ENCODE measurements around the gene TIMM50.
"Not testable (repeated sequence)": the region's sequence is repeated elsewhere in the genome, so short reads cannot be mapped to it uniquely, and the experiment has no call there.

The TIMM50 gene

GRCh38 chr19:39480337-39481228 is at the start of gene TIMM50:
Gene TIMM50, plus strand, starts transcription at chr19:39480838. Its CDS starts 16 bp downstream, at chr19:39480854.
- DNase-seq (ENCODE audit: low read depth in 2 of 2) = peak; percentile 94 to 95

- no peak for DNase-seq (ENCODE audit: low read depth in 2 of 2)
Measured at GRCh38 chr19:39432677-39433025, 48.0 kb upstream of the TIMM50 start.

- no peak for DNase-seq (ENCODE audit: low read depth in 2 of 2)
Measured at GRCh38 chr19:39433480-39434079, 47.1 kb upstream of the TIMM50 start.

- no peak for DNase-seq (ENCODE audit: low read depth in 2 of 2)
Measured at GRCh38 chr19:39434123-39435076, 46.2 kb upstream of the TIMM50 start.

DNA sequence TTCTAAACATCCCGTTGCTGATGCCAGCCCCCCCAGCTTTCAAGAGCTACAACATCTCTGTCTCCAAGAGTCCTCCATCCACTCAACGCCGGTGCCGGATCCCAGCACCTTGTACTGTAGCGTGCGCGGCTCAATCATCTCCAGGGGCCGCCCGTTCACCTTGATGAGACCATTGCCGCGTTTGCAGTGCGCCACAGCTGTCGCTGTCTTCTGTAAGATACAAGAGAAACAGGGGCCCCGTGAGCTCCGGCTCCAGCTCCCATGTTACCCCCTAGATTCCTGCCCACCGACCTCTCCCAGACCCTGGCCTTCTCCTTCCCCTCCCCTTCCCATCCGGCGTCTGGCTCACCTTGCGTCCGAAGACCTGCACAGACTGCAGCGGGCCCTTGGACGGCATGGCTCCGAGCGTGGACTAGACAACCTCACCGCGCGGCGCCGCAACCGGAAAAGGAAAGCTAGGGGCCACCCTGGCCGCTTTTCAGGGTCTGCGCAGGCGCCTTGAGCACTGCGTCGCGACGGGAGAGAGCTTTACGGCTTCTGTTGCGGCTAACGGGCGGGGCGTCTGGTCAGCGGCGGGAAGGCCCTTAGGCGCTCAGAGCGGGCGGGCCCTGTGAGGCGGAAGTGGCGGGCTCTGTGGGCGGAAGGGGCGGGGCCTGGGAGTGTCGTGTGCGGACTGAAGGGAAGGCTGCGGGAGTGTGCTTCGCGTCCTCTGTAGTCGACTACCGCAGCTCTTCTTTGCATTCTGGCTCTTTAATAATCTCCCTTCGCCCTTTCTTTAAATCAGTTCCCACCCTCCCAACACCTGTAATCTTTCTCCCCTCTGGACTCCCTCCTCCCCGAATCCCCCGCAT is 44.9 kb upstream of the TIMM50 start, which contains the start of gene RPS16:
Gene RPS16 (minus strand): TSS at position 451 of the 851 bp plus-strand sequence. CDS start 54 bp downstream, at position 397.
- peak; percentile 99 for DNase-seq (ENCODE audit: low read depth in 2 of 2)

DNA sequence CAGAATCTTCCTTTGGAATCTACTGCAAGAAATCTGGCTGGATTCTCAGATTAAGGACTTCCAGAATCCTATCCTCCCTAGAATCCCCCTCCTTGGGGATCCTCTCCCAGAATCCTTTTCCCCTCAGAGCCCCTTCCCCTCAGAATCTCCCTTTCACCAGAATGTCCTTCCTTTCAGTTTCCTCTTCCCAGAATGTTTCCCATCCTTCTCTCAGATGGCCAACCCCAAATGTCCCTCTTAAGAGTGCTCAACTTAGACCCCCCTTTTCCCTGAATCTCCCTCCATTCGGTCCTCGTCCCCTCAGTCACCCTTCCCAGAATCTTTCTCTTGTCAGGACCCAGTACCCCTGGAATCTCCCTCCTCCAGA is 44.3 kb upstream of the TIMM50 start:
- no peak for DNase-seq (ENCODE audit: low read depth in 2 of 2)

DNA sequence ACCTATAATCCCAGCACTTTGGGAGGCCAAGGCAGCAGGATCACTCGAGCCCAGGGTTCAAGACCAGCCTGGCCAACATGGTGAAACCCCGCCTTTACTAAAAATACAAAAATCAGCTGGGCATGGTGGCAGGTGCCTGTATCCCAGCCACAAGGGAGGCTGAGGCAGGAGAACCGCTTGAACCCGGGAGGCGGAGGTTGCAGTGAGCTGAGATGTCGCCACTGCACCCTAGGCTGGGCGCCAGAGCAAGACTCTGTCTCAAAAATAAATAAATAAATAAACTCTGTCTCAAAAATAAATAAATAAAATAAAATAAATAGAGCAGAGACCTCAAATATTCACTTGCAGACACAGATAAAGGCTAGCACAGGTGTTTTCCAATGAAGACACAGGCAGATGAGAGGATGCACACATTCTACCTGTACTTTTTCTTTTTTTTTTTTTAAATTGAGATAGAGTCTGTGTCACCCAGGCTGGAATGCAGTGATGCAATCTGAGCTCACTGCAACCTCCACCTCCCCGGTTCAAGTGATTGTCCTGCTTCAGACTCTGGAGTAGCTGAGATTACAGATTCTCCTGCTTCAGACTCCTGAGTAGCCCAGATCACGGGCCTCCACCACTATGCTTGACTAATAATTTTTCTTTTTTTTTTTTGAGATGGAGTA is 42.2 kb upstream of the TIMM50 start:
- DNase-seq (ENCODE audit: low read depth in 2 of 2) = no peak

DNA sequence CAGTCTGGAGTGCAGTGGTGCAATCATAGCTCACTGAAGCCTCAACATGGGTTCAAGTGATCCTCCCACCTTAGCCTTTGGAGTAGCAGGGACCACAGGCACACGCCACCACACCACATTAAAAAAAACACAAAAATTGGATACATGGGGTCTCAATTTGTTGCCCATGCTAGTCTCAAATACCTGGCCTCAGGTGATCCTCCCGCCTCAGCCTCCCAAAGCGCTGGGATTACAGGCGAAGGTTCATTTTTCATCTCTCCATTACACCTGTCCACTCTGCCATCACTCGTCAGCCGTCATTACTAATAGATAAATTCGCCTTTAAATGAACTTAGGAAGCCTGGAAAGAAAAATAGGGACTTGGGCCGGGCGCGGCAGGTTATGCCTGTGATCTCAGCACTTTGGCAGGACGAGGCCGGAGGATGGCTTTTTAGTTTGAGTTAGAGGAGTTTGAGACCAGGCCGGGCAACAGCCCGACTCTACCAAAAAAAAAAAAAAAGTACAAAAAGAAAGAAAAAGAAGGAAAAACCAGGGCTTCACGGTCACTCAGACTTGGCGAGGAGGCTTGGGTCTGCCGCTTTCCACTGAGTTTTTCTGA is 35.9 kb upstream of the TIMM50 start:
- no peak for DNase-seq (ENCODE audit: low read depth in 2 of 2)

DNA sequence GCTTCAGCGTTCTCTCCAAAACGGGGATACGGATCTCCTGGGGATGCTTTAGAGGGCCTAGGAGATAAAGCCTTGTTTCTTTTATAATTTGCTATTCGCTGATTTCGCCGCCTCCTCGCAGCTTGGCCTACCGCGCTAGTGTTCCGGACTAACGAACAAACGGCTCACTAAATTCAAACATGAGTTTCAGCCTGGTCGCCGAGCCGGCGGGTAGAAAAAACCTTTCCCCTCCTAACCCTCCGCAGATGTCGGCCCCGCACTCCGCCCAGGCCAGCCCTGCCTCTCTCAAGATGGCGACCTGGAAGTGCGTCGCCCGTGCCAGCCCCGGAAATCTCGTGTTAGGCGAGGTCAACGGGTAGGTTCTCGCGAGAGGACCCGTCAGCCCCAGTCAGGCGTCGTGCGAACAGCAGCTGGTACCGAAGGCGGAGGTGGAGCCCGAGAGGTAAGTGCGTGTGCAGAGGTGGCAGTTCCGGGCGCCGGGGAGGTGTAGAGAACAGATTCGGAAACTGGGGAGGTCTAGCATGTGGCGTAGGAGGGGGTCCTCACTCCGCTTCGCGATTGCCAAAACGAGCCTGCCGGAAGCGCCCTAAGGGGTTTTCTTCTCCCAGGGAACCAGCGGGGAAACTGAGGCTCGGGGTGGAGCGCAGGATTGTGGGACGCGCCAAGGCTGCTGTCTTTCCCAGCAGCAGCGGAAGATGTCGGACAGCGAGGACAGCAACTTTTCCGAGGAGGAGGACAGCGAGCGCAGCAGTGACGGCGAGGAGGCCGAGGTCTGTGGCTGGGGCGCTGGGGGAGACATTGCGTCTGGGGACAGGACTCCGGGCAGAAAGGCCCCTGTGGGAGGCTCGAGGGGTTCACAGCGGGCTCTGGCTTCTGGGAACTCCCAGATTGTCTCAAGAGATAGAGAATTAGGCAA is 35.2 kb upstream of the TIMM50 start, which contains the start of gene SUPT5H:
Gene SUPT5H (plus strand): TSS at position 387 of the 916 bp plus-strand sequence. CDS start 309 bp downstream, at position 696.
- DNase-seq (ENCODE audit: low read depth in 2 of 2) = peak; percentile 93 to 96

GRCh38 chr19:39446365-39447084 is 34.1 kb upstream of the TIMM50 start:
- no peak for DNase-seq (ENCODE audit: low read depth in 2 of 2)

DNA sequence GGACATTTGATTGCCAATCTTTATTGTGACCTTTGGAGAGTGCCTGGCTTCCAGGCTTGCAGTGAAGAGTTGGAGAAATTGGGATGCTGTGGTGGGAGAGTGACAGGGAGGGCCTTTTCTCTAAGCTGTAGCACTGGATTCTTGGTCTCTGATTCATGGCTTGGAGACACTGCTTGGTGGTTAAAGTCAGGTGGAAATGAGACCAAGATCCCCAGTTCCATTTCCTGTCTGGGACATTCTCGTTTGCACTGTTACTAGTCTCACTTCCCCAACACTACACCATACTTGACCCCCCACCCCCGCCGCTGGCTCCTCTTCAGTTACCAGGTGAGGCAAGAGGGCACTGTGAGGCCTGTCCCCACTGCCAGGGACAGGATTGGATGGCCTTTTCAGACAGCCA is 32.4 kb upstream of the TIMM50 start:
- DNase-seq (ENCODE audit: low read depth in 2 of 2) = no peak

DNA sequence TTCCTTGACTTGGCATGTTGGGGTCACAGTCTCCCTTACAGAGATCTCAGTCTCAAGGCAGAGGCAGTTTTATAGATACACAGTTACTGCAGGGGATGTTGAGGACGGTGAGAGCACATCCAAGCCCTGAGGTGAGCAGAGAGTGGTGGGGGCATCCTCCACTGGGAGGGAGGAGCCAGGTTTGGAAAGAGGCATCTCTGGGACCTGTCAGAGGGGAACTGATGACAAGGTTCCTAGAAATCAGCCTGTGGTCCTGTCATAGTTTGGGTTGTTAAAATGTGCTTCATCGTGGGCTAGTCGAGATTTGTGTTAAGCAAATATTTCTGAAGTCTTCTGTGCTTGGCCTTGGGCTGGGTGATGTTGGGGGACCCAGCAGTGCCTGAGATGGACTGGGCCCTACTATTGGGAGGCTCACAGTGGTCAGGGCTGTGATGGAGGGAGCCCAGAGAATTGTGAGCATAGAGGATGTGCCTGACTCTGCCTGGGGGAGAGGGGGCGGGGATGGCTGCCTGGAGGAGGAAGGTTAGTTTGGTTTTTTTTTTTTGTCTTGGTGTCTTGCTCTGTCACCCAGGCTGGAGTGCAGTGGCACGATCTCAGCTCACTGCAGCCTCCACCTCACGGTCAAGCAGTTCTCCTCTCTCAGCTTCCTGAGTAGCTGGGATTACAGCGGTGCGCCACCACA is 31.4 kb upstream of the TIMM50 start:
- no peak for DNase-seq (ENCODE audit: low read depth in 2 of 2)

DNA sequence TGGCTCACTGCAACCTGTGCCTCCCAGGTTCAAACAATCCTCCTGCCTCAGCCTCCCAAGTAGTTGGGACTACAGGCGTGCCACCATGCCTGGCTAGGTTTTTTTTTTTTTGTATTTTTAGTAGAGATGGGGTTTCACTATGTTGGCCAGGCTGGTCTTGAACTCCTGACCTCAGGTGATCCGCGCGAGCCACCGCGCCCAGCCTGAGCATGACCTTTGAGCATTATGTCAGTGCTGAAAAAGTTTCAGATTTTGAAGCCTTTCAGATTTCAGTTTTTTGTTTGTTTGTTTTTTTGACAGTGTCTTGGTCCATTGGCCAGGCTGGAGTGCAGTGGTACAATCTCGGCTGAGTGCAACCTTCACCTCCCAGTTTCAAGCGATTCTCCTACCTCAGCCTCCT is 29.4 kb upstream of the TIMM50 start:
- DNase-seq (ENCODE audit: low read depth in 2 of 2) = not testable (repeated sequence)

DNA sequence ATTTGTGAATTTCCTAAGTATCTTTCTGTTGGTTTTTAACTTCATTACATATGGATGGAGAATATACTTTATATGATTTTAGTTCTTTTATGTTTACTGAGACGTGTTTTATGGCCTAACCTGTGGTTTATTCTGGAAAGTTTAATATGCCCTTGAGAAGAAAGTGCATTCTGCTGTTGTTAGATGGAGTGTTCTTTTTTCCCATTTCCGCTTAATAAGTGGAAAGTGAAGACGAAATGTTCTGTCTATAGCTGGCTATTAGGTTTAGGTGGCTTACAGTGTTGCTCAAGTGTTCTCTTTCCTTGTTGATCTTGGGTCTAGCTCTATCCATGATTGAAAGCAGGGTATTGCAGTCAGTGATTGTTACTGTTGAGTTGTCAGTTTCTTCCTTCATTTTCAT is 17.2 kb upstream of the TIMM50 start:
- DNase-seq (ENCODE audit: low read depth in 2 of 2) = no peak

GRCh38 chr19:39465956-39466747 is 14.5 kb upstream of the TIMM50 start:
- no peak for DNase-seq (ENCODE audit: low read depth in 2 of 2)

GRCh38 chr19:39467941-39468340 is 12.7 kb upstream of the TIMM50 start:
- no peak for DNase-seq (ENCODE audit: low read depth in 2 of 2)

GRCh38 chr19:39469036-39469435 is 11.6 kb upstream of the TIMM50 start:
- no peak for DNase-seq (ENCODE audit: low read depth in 2 of 2)
